ENCODE measurements around the gene HERC6.
"Not testable (repeated sequence)": the region's sequence is repeated elsewhere in the genome, so short reads cannot be mapped to it uniquely, and the experiment has no call there.

HERC6 gene

GRCh38 chr4:88440146-88440545 is 61.5 kb downstream of the HERC6 start:
- no peak for FAIRE-seq
- no peak for DNase-seq (ENCODE audit: insufficient read length, low spot score)
- no peak for TF ChIP-seq PAX5 (IDR thresholded peaks at IDR 0.05; ENCODE audit: insufficient read depth, low read length, severe bottlenecking)

GRCh38 chr4:88441696-88442095 is 63.0 kb downstream of the HERC6 start:
- TF ChIP-seq POU2F2 (IDR thresholded peaks at IDR 0.05; ENCODE audit: low read depth, low read length), result no peak
- TF ChIP-seq POLR2A (IDR thresholded peaks at IDR 0.05; ENCODE audit: low read depth, low read length), result no peak
- no peak for TF ChIP-seq SPI1 (IDR thresholded peaks at IDR 0.05; ENCODE audit: low read depth, low read length)
- TF ChIP-seq TAF1 (IDR thresholded peaks at IDR 0.05; ENCODE audit: low read depth, low read length), result no peak
- no peak for TF ChIP-seq PAX5 (IDR thresholded peaks at IDR 0.05; ENCODE audit: insufficient read depth, low read length, severe bottlenecking)
- TF ChIP-seq POLR2AphosphoS5 (IDR thresholded peaks at IDR 0.05; ENCODE audit: low read depth, low read length), result no peak
- FAIRE-seq, result no peak

GRCh38 chr4:88442689-88443191 is 64.1 kb downstream of the HERC6 start:
- FAIRE-seq (no peak), DNase-seq (ENCODE audit: insufficient read length, low spot score) (no peak)
- TF ChIP-seq PAX5 (IDR thresholded peaks at IDR 0.05; ENCODE audit: insufficient read depth, low read length, severe bottlenecking) (no peak), TAF1 (IDR thresholded peaks at IDR 0.05; ENCODE audit: low read depth, low read length) (no peak), POLR2A (IDR thresholded peaks at IDR 0.05; ENCODE audit: low read depth, low read length) (no peak), POLR2AphosphoS5 (IDR thresholded peaks at IDR 0.05; ENCODE audit: low read depth, low read length) (no peak), SPI1 (IDR thresholded peaks at IDR 0.05; ENCODE audit: low read depth, low read length) (no peak), POU2F2 (IDR thresholded peaks at IDR 0.05; ENCODE audit: low read depth, low read length) (no peak)

More at GRCh38 chr4:88441696-88442095, 63.0 kb downstream of the HERC6 start:
- DNase-seq (ENCODE audit: insufficient read length, low spot score), result no peak

GRCh38 chr4:88443486-88443885 is 64.8 kb downstream of the HERC6 start:
- FAIRE-seq, result no peak
- TF ChIP-seq SPI1 (IDR thresholded peaks at IDR 0.05; ENCODE audit: low read depth, low read length), result no peak
- TF ChIP-seq POU2F2 (IDR thresholded peaks at IDR 0.05; ENCODE audit: low read depth, low read length), result no peak
- no peak for TF ChIP-seq POLR2AphosphoS5 (IDR thresholded peaks at IDR 0.05; ENCODE audit: low read depth, low read length)
- TF ChIP-seq POLR2A (IDR thresholded peaks at IDR 0.05; ENCODE audit: low read depth, low read length), result no peak
- TF ChIP-seq TAF1 (IDR thresholded peaks at IDR 0.05; ENCODE audit: low read depth, low read length), result no peak
- no peak for TF ChIP-seq PAX5 (IDR thresholded peaks at IDR 0.05; ENCODE audit: insufficient read depth, low read length, severe bottlenecking)
- DNase-seq (ENCODE audit: insufficient read length, low spot score), result no peak

- FAIRE-seq (no peak), DNase-seq (ENCODE audit: insufficient read length, low spot score) (no peak)
- TF ChIP-seq POLR2A (IDR thresholded peaks at IDR 0.05; ENCODE audit: low read depth, low read length) (no peak), TAF1 (IDR thresholded peaks at IDR 0.05; ENCODE audit: low read depth, low read length) (no peak), POU2F2 (IDR thresholded peaks at IDR 0.05; ENCODE audit: low read depth, low read length) (no peak), PAX5 (IDR thresholded peaks at IDR 0.05; ENCODE audit: insufficient read depth, low read length, severe bottlenecking) (no peak)
Measured at GRCh38 chr4:88445252-88445651, 66.6 kb downstream of the HERC6 start.

- TF ChIP-seq PAX5 (IDR thresholded peaks at IDR 0.05; ENCODE audit: insufficient read depth, low read length, severe bottlenecking), result no peak
- no peak for TF ChIP-seq SPI1 (IDR thresholded peaks at IDR 0.05; ENCODE audit: low read depth, low read length)
- TF ChIP-seq POLR2AphosphoS5 (IDR thresholded peaks at IDR 0.05; ENCODE audit: low read depth, low read length), result no peak
- no peak for FAIRE-seq
- DNase-seq (ENCODE audit: insufficient read length, low spot score), result no peak
Measured at GRCh38 chr4:88446124-88446523, 67.5 kb downstream of the HERC6 start.

GRCh38 chr4:88447371-88448095 is 68.9 kb downstream of the HERC6 start:
- FAIRE-seq (no peak), DNase-seq (ENCODE audit: insufficient read length, low spot score) (no peak)
- TF ChIP-seq SPI1 (IDR thresholded peaks at IDR 0.05; ENCODE audit: low read depth, low read length), result no peak
- TF ChIP-seq POU2F2 (IDR thresholded peaks at IDR 0.05; ENCODE audit: low read depth, low read length), result no peak
- no peak for TF ChIP-seq PAX5 (IDR thresholded peaks at IDR 0.05; ENCODE audit: insufficient read depth, low read length, severe bottlenecking)
- TF ChIP-seq TAF1 (IDR thresholded peaks at IDR 0.05; ENCODE audit: low read depth, low read length), result no peak
- TF ChIP-seq POLR2AphosphoS5 (IDR thresholded peaks at IDR 0.05; ENCODE audit: low read depth, low read length), result no peak
- no peak for TF ChIP-seq POLR2A (IDR thresholded peaks at IDR 0.05; ENCODE audit: low read depth, low read length)

- DNase-seq (ENCODE audit: insufficient read length, low spot score); FAIRE-seq: not testable (repeated sequence)
Measured at GRCh38 chr4:88448211-88448765, 69.6 kb downstream of the HERC6 start.

- TF ChIP-seq SPI1 (IDR thresholded peaks at IDR 0.05; ENCODE audit: low read depth, low read length) (no peak), POU2F2 (IDR thresholded peaks at IDR 0.05; ENCODE audit: low read depth, low read length) (no peak), POLR2AphosphoS5 (IDR thresholded peaks at IDR 0.05; ENCODE audit: low read depth, low read length) (no peak), PAX5 (IDR thresholded peaks at IDR 0.05; ENCODE audit: insufficient read depth, low read length, severe bottlenecking) (no peak), TAF1 (IDR thresholded peaks at IDR 0.05; ENCODE audit: low read depth, low read length) (no peak), POLR2A (IDR thresholded peaks at IDR 0.05; ENCODE audit: low read depth, low read length) (no peak)
- FAIRE-seq (no peak), DNase-seq (ENCODE audit: insufficient read length, low spot score) (no peak)
Measured at GRCh38 chr4:88448889-88449288, 70.2 kb downstream of the HERC6 start.

- DNase-seq (ENCODE audit: insufficient read length, low spot score) (no peak), FAIRE-seq (no peak)
- no peak for TF ChIP-seq POU2F2 (IDR thresholded peaks at IDR 0.05; ENCODE audit: low read depth, low read length)
Measured at GRCh38 chr4:88449290-88449689, 70.6 kb downstream of the HERC6 start.
